ENCODE results near the gene ALDOB. TPM values are rescaled to one million over a fixed set of nuclear protein-coding genes. Genes with fewer than 3 reads are reported as not detected.

Gene ALDOB
- total and polyA plus RNA-seq, 2 experiments from 2014 or later: not detected

GRCh38 chr9:101381118-101381517 lies 54.5 kb downstream of the ALDOB start:
- H3K27me3 Mint-ChIP-seq (ENCODE audit: insufficient read depth, low read depth, poor library complexity): peaks cover 5% of the 10 kb centered on the region
- ATAC-seq: no peak
- no peaks in the 10 kb centered on the region for H3K9me2 ChIP-seq (ENCODE audit: insufficient read depth)
- no peaks in the 10 kb centered on the region for H3F3A ChIP-seq (replicated peaks; ENCODE audit: low read depth)
- H3K4me1 Mint-ChIP-seq: peaks cover 15% of the 10 kb centered on the region; the same call in 2 of the 3 replicates
- no peaks in the 10 kb centered on the region for H3K79me2 ChIP-seq (replicated peaks; ENCODE audit: insufficient read depth)
- H4K20me1 ChIP-seq (replicated peaks; ENCODE audit: insufficient read depth): no peaks in the 10 kb centered on the region
- H3K4me3 Mint-ChIP-seq: no peak overlapping the region
- H3K9me3 Mint-ChIP-seq: peaks cover 31% of the 10 kb centered on the region
- no peak for DNase-seq (ENCODE audit: low spot score)
- no peak overlapping the region for H2AFZ ChIP-seq
- H3K27ac ChIP-seq (ENCODE audit: low read depth): no peak overlapping the region
- H3K36me3 ChIP-seq (ENCODE audit: insufficient read depth): peaks cover 11% of the 10 kb centered on the region; the same call in 1 of the 2 replicates
- no peak overlapping the region for H3K4me3 ChIP-seq
- peaks cover 9% of the 10 kb centered on the region; the same call in 1 of the 2 replicates for H3K4me1 ChIP-seq (ENCODE audit: insufficient read depth)
- peaks cover 22% of the 10 kb centered on the region for H3K36me3 Mint-ChIP-seq (ENCODE audit: low read depth)
- H3K27ac Mint-ChIP-seq: no peak overlapping the region
- no peak overlapping the region for H3K4me2 ChIP-seq
- TF ChIP-seq ZNF114 (CRISPR knock-in tag; IDR thresholded peaks at IDR 0.05): no peak
- TF ChIP-seq NANOG (IDR thresholded peaks at IDR 0.05; ENCODE audit: borderline replicate concordance): no peak
- no peak for TF ChIP-seq EZH2 (IDR thresholded peaks at IDR 0.05; ENCODE audit: low read depth, unreplicated experiment)
- no peak for TF ChIP-seq CTCF (conservative IDR thresholded peaks at IDR 0.05; ENCODE audit: low read depth in 2 of 2)
- no peak for TF ChIP-seq ETS1 (IDR thresholded peaks at IDR 0.05)
- TF ChIP-seq ZNF331 (CRISPR knock-in tag; IDR thresholded peaks at IDR 0.05; ENCODE audit: low read depth): no peak
- TF ChIP-seq EZH2phosphoT487 (IDR thresholded peaks at IDR 0.05; ENCODE audit: unreplicated experiment): no peak
- H3K27me3 ChIP-seq (ENCODE audit: insufficient read depth): no peaks in the 10 kb centered on the region

- Mint-ChIP-seq H3K27ac (no peak overlapping the region), H3K36me3 (ENCODE audit: low read depth) (peaks cover 13% of the 10 kb centered on the region), H3K27me3 (ENCODE audit: insufficient read depth, low read depth, poor library complexity) (peaks cover 5% of the 10 kb centered on the region), H3K4me3 (no peak overlapping the region), H3K9me3 (peaks cover 22% of the 10 kb centered on the region), H3K4me1 (peaks cover 20% of the 10 kb centered on the region; the same call in 2 of the 3 replicates)
- no peak overlapping the region for H2AFZ ChIP-seq
- peaks cover 5% of the 10 kb centered on the region; the same call in 1 of the 2 replicates for H3K36me3 ChIP-seq (ENCODE audit: insufficient read depth)
- TF ChIP-seq ZNF331 (CRISPR knock-in tag; IDR thresholded peaks at IDR 0.05; ENCODE audit: low read depth) (no peak), ZNF462 (CRISPR knock-in tag; IDR thresholded peaks at IDR 0.05) (no peak)
- no peak overlapping the region for H3K4me3 ChIP-seq
- no peaks in the 10 kb centered on the region for H3K27me3 ChIP-seq (ENCODE audit: insufficient read depth)
- no peaks in the 10 kb centered on the region for H3F3A ChIP-seq (replicated peaks; ENCODE audit: low read depth)
- DNase-seq (ENCODE audit: low spot score) (no peak), ATAC-seq (no peak)
- peaks cover 9% of the 10 kb centered on the region; the same call in 1 of the 2 replicates for H3K4me1 ChIP-seq (ENCODE audit: insufficient read depth)
- no peak overlapping the region for H3K27ac ChIP-seq (ENCODE audit: low read depth)
- no peaks in the 10 kb centered on the region for H4K20me1 ChIP-seq (replicated peaks; ENCODE audit: insufficient read depth)
- H3K79me2 ChIP-seq (replicated peaks; ENCODE audit: insufficient read depth): no peaks in the 10 kb centered on the region
- no peak overlapping the region for H3K4me2 ChIP-seq
- H3K9me2 ChIP-seq (ENCODE audit: insufficient read depth): no peaks in the 10 kb centered on the region
Observed at GRCh38 chr9:101380295-101380694, 55.3 kb downstream of the ALDOB start.
